Measurements from ENCODE around the gene ERMARD.

GRCh38 chr6:169811072-169811471, 59.6 kb downstream of the ERMARD start:
- TF ChIP-seq CTCF (IDR thresholded peaks at IDR 0.05) (no peak), POLR2AphosphoS5 (IDR thresholded peaks at IDR 0.05) (no peak)
